CD4-positive, alpha-beta T cell (primary cell): ENCODE measurements around the gene CPN2. TPM values are rescaled to one million over a fixed set of nuclear protein-coding genes. Genes with fewer than 3 reads are reported as not detected.

Source experiments
- ATAC-seq: fragments of 200-7000 bp; cut with Tn5 transposase; one replicate; pipeline ENCODE4 v1.10.0; 2022; ENCODE audit warnings: mild to moderate bottlenecking; ENCODE audit not compliant: poor library complexity
- CTCF ChIA-PET: fragments of 350-600 bp; sonication (Branson Sonifier 250); formaldehyde crosslinking; loops from one replicate; lab custom pipeline; 2021; ENCODE audit warnings: antibody characterized with exemption, inconsistent platforms; lab: Charles Lee
- POLR2A ChIA-PET: fragments of 350-600 bp; sonication (Branson Sonifier 250); formaldehyde crosslinking; loops from one replicate; lab custom pipeline; 2021; ENCODE audit warnings: antibody characterized with exemption, inconsistent platforms; lab: Charles Lee
- DNase-seq, 14 experiments: peaks; one replicate each; pipeline ENCODE4 v3.0.0-alpha.2; 2013 to 2020; ENCODE audit warnings: mixed read lengths in 2 of 14
- H3K27ac ChIP-seq, 2 donors: one replicate each; pipeline versions ENCODE4 v1.5.1 to v1.7.0; 2013; ENCODE audit warnings: low read length in 2 of 2, low read depth in 1 of 2, mild to moderate bottlenecking in 1 of 2
- H3K27me3 ChIP-seq, 2 experiments: 1 replicate in 1 of 2; 2 replicates in 1 of 2; pipeline versions ENCODE4 v1.6.1 to v1.7.0; 2013; ENCODE audit warnings: low read length in 2 of 2, control low read depth in 1 of 2, mild to moderate bottlenecking in 1 of 2, moderate library complexity in 1 of 2; ENCODE audit not compliant: insufficient read depth in 2 of 2, control insufficient read depth in 1 of 2
- H3K36me3 ChIP-seq: one replicate; pipeline ENCODE4 v1.6.1; 2013; ENCODE audit warnings: low read length, control low read depth; ENCODE audit not compliant: insufficient read depth
- H3K4me1 ChIP-seq: one replicate; pipeline ENCODE4 v1.6.1; 2013; ENCODE audit warnings: low read length, control low read depth; ENCODE audit not compliant: insufficient read depth
- H3K4me3 ChIP-seq: one replicate; pipeline ENCODE4 v1.5.1; 2013; ENCODE audit warnings: mild to moderate bottlenecking, low read length, moderate library complexity
- H3K9me3 ChIP-seq, 2 experiments: 1 replicate in 1 of 2; 2 replicates in 1 of 2; pipeline versions ENCODE4 v1.6.1 to v1.7.0; 2013; ENCODE audit warnings: low read length in 2 of 2, mild to moderate bottlenecking in 2 of 2, control low read depth in 1 of 2, moderate library complexity in 1 of 2; ENCODE audit not compliant: control insufficient read depth in 1 of 2, insufficient read depth in 1 of 2
- H3K27ac Mint-ChIP-seq: one replicate; pipeline ENCODE4 v1.8.0; 2020; ENCODE audit warnings: mixed read lengths
- H3K27me3 Mint-ChIP-seq: one replicate; pipeline ENCODE4 v1.8.0; 2021; ENCODE audit warnings: mixed read lengths
- H3K36me3 Mint-ChIP-seq: one replicate; pipeline ENCODE4 v1.8.0; 2021; ENCODE audit warnings: low read depth, mixed read lengths
- H3K4me1 Mint-ChIP-seq: one replicate; pipeline ENCODE4 v1.8.0; 2021; ENCODE audit warnings: low read depth, mixed read lengths
- H3K4me3 Mint-ChIP-seq: one replicate; pipeline ENCODE4 v1.8.0; 2020; ENCODE audit warnings: mild to moderate bottlenecking, mixed read lengths
- H3K9me3 Mint-ChIP-seq: one replicate; pipeline ENCODE4 v1.8.0; 2020; ENCODE audit warnings: mixed read lengths
- intact Hi-C, 2 experiments: fragments of 100-400 bp; cut with DNase I in 1 of 2; cut with micrococcal nuclease in 1 of 2; formaldehyde crosslinking; loops; one replicate each; pipeline versions ENCODE4 v1.15.1 to v1.9.0; 2023 to 2025; cut with DNase I, micrococcal nuclease
- total RNA-seq, 174 experiments: library from RNA in 2 of 174; stranded (reverse) in 2 of 174; gene quantifications; one replicate each; pipeline ENCODE4 v1.2.3 and lab custom pipeline; 2021 to 2026
- TF ChIP-seq, protein P1 (sequence below): fragments of 200-600 bp; IDR thresholded peaks from one replicate; pipeline ENCODE4 v1.8.0; 2022; ENCODE audit warnings: antibody characterized with exemption, mild to moderate bottlenecking

CPN2 gene
- total RNA-seq, 2 experiments from 2014 or later: not detected

DNA sequence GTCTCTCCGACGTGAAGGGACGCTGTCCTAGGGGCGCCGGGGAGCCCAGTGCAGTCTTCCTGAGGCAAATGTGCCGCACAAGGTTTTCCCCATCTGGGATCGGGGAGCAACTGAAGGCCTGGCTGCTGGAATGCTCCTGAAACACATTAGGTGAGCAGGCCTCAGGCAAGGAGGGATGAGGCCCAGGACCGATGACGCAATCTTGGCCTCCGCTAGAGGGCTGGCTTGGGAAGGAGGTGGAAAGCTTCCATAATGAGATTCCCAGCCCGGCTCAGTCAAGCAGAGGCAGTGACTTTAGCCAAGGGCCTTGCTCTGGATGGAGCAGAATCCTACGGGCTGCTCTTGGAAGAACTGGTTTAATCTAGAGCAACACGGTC is 50.8 kb downstream of the CPN2 start:
- Mint-ChIP-seq H3K9me3 (no peaks in the 10 kb centered on the region), H3K27me3 (peaks cover 1% of the 10 kb centered on the region), H3K4me1 (peaks cover 12% of the 10 kb centered on the region), H3K27ac (no peak overlapping the region), H3K36me3 (no peaks in the 10 kb centered on the region), H3K4me3 (no peak overlapping the region)
- no peak overlapping the region for H3K27ac ChIP-seq
- ChIA-PET CTCF (no interaction called here), POLR2A (no interaction called here)
- H3K9me3 ChIP-seq: peaks cover 0 to 11% of the 10 kb centered on the region in 2 experiments
- no peaks in the 10 kb centered on the region for H3K36me3 ChIP-seq
- H3K4me3 ChIP-seq: no peak overlapping the region
- peaks cover 20% of the 10 kb centered on the region for H3K4me1 ChIP-seq
- ATAC-seq: no peak
- no peaks in the 10 kb centered on the region for H3K27me3 ChIP-seq
- intact Hi-C loops: no loop called here
- peak in 1 of 14 experiments; percentile 30 for DNase-seq
- TF ChIP-seq, protein P1, sequence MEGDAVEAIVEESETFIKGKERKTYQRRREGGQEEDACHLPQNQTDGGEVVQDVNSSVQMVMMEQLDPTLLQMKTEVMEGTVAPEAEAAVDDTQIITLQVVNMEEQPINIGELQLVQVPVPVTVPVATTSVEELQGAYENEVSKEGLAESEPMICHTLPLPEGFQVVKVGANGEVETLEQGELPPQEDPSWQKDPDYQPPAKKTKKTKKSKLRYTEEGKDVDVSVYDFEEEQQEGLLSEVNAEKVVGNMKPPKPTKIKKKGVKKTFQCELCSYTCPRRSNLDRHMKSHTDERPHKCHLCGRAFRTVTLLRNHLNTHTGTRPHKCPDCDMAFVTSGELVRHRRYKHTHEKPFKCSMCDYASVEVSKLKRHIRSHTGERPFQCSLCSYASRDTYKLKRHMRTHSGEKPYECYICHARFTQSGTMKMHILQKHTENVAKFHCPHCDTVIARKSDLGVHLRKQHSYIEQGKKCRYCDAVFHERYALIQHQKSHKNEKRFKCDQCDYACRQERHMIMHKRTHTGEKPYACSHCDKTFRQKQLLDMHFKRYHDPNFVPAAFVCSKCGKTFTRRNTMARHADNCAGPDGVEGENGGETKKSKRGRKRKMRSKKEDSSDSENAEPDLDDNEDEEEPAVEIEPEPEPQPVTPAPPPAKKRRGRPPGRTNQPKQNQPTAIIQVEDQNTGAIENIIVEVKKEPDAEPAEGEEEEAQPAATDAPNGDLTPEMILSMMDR: no peak

DNA sequence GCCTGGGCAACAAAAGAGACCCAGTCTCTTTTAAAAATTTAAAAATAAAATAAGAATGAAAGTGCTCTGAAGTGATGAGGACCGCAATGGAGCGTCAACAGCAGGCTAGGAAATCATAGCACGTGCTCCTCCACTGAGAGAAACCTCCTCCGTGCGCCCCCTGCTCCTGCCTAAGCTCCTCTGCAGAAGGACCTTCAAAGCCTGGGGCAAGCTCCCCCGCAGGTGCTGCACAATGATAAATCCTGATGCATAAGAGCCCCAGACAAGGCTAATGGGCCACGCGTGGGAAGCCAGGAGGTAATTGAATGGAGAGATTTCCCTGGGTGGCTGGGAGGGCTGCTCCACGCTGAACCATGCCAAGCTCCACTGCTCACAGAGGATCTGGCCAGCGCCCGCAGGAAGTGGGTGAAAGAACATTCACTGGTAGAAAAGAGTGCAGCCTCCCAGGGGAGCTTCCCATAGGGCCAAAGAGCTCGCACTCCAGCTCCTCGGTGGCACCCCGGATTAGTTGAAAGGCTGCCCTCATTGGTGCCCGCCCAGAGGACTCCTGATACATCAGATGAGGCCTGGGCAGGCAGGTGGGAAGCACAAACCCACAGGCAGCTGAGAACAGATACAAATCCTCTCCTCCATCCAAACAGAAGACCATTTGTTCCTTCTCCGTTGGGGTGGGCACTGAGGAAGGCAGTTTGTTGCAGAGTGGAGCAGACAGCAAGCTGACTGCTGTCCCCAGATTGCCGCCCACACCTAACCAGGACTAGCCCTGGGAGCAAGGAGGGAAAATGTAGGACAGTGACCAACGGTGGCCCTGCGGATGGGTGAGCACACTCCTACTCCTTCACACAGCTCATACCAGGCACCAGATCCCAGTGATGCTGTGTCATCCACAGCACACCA is 52.5 kb downstream of the CPN2 start:
- ATAC-seq (no peak), DNase-seq (peak in 1 of 14 experiments; percentile 22)
- Mint-ChIP-seq H3K9me3 (no peaks in the 10 kb centered on the region), H3K27me3 (peaks cover 7% of the 10 kb centered on the region), H3K4me3 (no peak overlapping the region), H3K4me1 (peaks cover 6% of the 10 kb centered on the region), H3K27ac (no peak overlapping the region), H3K36me3 (no peaks in the 10 kb centered on the region)
- intact Hi-C loops: no loop called here
- no peaks in the 10 kb centered on the region for H3K36me3 ChIP-seq
- peaks cover 0 to 4% of the 10 kb centered on the region in 2 experiments for H3K27me3 ChIP-seq
- H3K4me3 ChIP-seq: no peak overlapping the region
- CTCF ChIA-PET: interaction anchor here (1.6 kb wide), 1 partner anchor 17 kb away, joined by 5 read pairs; no protein-coding TSS in a partner anchor
- peaks cover 8% of the 10 kb centered on the region for H3K4me1 ChIP-seq
- POLR2A ChIA-PET: no interaction called here
- TF ChIP-seq, protein P1: no peak
- no peaks in the 10 kb centered on the region for H3K9me3 ChIP-seq
- no peak overlapping the region for H3K27ac ChIP-seq

DNA sequence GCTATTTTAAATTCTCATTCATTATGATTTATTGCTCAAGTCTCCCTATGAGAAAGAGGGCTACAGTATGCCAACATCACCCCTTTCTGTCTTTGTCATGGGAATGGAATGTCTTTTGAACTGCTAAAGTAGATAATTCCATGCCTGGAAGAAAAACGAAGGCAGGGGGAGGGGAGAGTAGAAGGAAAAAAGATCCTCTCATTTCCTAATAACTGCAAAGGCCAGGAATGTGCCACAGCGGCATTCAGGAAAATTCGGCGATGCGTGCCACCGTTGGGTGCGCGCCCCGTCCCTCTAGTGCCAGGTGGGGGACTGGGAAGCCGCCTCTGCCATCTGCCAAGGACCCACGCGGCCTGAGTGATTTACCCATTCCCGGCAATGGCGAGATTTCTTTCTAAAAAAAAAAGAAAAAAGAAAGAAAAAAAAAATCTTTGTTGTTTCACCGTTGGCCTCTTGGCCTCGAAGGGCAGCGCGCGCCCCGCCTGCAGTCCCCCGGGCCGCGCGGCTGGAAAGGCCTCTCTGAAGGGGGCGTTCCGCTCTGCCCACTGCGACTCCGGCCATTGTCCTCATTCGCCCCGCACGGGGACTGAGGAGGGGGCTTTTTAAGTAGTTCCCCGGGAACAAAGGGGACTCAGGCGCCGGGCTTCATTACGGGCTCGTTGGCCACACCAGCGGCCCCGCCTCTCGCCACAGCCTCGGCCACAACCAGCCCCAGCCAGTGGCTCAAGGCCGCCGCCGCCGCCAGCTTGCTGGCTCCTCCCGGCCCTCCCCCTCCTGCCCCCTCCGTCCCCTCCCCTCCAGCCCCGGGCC is 54.5 kb downstream of the CPN2 start:
- H3K4me1 ChIP-seq: peaks cover 8% of the 10 kb centered on the region
- peaks cover 0 to 4% of the 10 kb centered on the region in 2 experiments for H3K27me3 ChIP-seq
- no peak overlapping the region for H3K4me3 Mint-ChIP-seq
- no peaks in the 10 kb centered on the region for H3K9me3 Mint-ChIP-seq
- H3K4me1 Mint-ChIP-seq: peaks cover 6% of the 10 kb centered on the region
- no peak overlapping the region for H3K27ac ChIP-seq
- no peak for ATAC-seq
- TF ChIP-seq, protein P1: no peak
- H3K36me3 ChIP-seq: no peaks in the 10 kb centered on the region
- intact Hi-C loops: no loop called here
- peaks cover 0 to 4% of the 10 kb centered on the region in 2 experiments for H3K9me3 ChIP-seq
- H3K27me3 Mint-ChIP-seq: peaks cover 7% of the 10 kb centered on the region
- no peaks in the 10 kb centered on the region for H3K36me3 Mint-ChIP-seq
- no peak overlapping the region for H3K4me3 ChIP-seq
- no peak overlapping the region for H3K27ac Mint-ChIP-seq
- DNase-seq: no peak
- ChIA-PET CTCF (interaction anchor here (0.8 kb wide), 1 partner anchor 659 kb away, joined by 3 read pairs; no protein-coding TSS in a partner anchor), POLR2A (interaction anchor here (0.6 kb wide), 1 partner anchor 12 kb away, joined by 3 read pairs; no protein-coding TSS in a partner anchor)
